Endothelial cell of umbilical vein (primary cell): ENCODE measurements around the gene GRK5. TPM values are rescaled to one million over a fixed set of nuclear protein-coding genes. Genes with fewer than 3 reads are reported as not detected.

Experiments used
- BruUV-seq: library from RNA; stranded (reverse); fragments of 400-500 nt; replicated peaks from 2 replicates; lab custom pipeline; 2021; lab: Mats Ljungman, UMichigan
- CTCF ChIA-PET: fragments of 300-600, 350-600 bp; sonication (Branson Sonifier 250); formaldehyde crosslinking; loops from one replicate; lab custom pipeline; 2021; ENCODE audit warnings: antibody characterized with exemption, inconsistent platforms; lab: Charles Lee
- POLR2A ChIA-PET: fragments of 300-600, 350-600 bp; sonication (Branson Sonifier 250); formaldehyde crosslinking; loops from one replicate; lab custom pipeline; 2021; ENCODE audit warnings: antibody characterized with exemption, inconsistent platforms; lab: Charles Lee
- DNase-seq: peaks from one replicate; pipeline ENCODE4 v3.0.0-alpha.2; 2011; ENCODE audit warnings: low read depth, low spot score
- FAIRE-seq: peaks from 2 replicates; lab custom pipeline; 2011; peaks lifted over from hg19 to GRCh38; lab: Jason Lieb, UNC
- H2AFZ ChIP-seq: 2 replicates; pipeline ENCODE4 v1.6.0; 2012; ENCODE audit warnings: low read depth, low read length, control low read depth, inconsistent platforms
- H3K27ac ChIP-seq: 2 replicates; pipeline ENCODE4 v1.5.1; 2011; ENCODE audit warnings: low read depth, mild to moderate bottlenecking, control low read depth, low read length, moderate library complexity; ENCODE audit not compliant: insufficient read depth
- H3K27me3 ChIP-seq, 2 experiments: 2 replicates each; pipeline versions ENCODE4 v1.6.0 to v1.6.1; 2011; ENCODE audit warnings: low read length in 2 of 2, mixed read lengths in 1 of 2; ENCODE audit not compliant: control insufficient read depth in 2 of 2, insufficient read depth in 2 of 2
- H3K36me3 ChIP-seq, 2 experiments: 2 replicates in 1 of 2; 3 replicates in 1 of 2; pipeline ENCODE4 v1.5.1; 2011; ENCODE audit warnings: low read length in 2 of 2, mild to moderate bottlenecking in 1 of 2, moderate library complexity in 1 of 2; ENCODE audit not compliant: control insufficient read depth in 2 of 2, insufficient read depth in 2 of 2; ENCODE audit errors: extremely low read depth in 1 of 2
- H3K4me1 ChIP-seq: 3 replicates; pipeline ENCODE4 v1.5.1; 2011; ENCODE audit warnings: mild to moderate bottlenecking, low read length; ENCODE audit not compliant: control insufficient read depth, insufficient read depth; ENCODE audit errors: extremely low read depth
- H3K4me2 ChIP-seq: 2 replicates; pipeline ENCODE4 v1.6.1; 2011; ENCODE audit warnings: low read length, control low read depth, mixed read lengths; ENCODE audit not compliant: insufficient read depth
- H3K4me3 ChIP-seq, 3 experiments: fragments of 200-600 bp in 1 of 3; sonication (generic), shearing (Covaris generic) in 1 of 3; replicated peaks in 1 of 3; 2 replicates each; pipeline ENCODE4 v1.5.1; 2011 to 2016; ENCODE audit warnings: control low read depth in 3 of 3, low read length in 3 of 3, mild to moderate bottlenecking in 2 of 3, inconsistent platforms in 1 of 3, low read depth in 1 of 3, moderate library complexity in 1 of 3; ENCODE audit not compliant: insufficient read depth in 1 of 3
- H3K79me2 ChIP-seq: 2 replicates; pipeline ENCODE4 v1.6.0; 2012; ENCODE audit warnings: low read length, inconsistent platforms; ENCODE audit not compliant: control insufficient read depth, insufficient read depth
- H3K9ac ChIP-seq: replicated peaks from 2 replicates; pipeline ENCODE3; 2011; ENCODE audit warnings: low read length, control low read depth; ENCODE audit not compliant: insufficient read depth; ENCODE audit errors: extremely low read depth
- H3K9me1 ChIP-seq: replicated peaks from 3 replicates; pipeline ENCODE4 v1.6.0; 2011; ENCODE audit warnings: mild to moderate bottlenecking, low read length; ENCODE audit not compliant: control insufficient read depth, insufficient read depth; ENCODE audit errors: extremely low read depth
- H3K9me3 ChIP-seq: replicated peaks from 2 replicates; pipeline ENCODE4 v1.5.1; 2012; ENCODE audit warnings: low read length, inconsistent platforms; ENCODE audit not compliant: control insufficient read depth, insufficient read depth
- H4K20me1 ChIP-seq: replicated peaks from 2 replicates; pipeline ENCODE3; 2011; ENCODE audit warnings: mild to moderate bottlenecking, low read length; ENCODE audit not compliant: control insufficient read depth, insufficient read depth; ENCODE audit errors: extremely low read depth
- EZH2 ChIP-seq: IDR thresholded peaks from 2 replicates; pipeline ENCODE4 v1.6.1; 2012; ENCODE audit warnings: borderline replicate concordance, low read depth, mild to moderate bottlenecking, moderate library complexity, low read length, inconsistent platforms; ENCODE audit not compliant: severe bottlenecking
- FOS ChIP-seq: IDR thresholded peaks from 2 replicates; pipeline ENCODE4 v1.6.1; 2011; ENCODE audit warnings: mild to moderate bottlenecking, low read length, moderate library complexity, borderline replicate concordance; ENCODE audit not compliant: insufficient read depth
- GATA2 ChIP-seq: IDR thresholded peaks from 2 replicates; pipeline ENCODE4 v1.7.0; 2011; ENCODE audit warnings: low read depth, mild to moderate bottlenecking, moderate library complexity, mixed read lengths, low read length; ENCODE audit not compliant: insufficient read length, insufficient read depth
- JUN ChIP-seq: IDR thresholded peaks from 2 replicates; pipeline ENCODE4 v1.6.1; 2011; ENCODE audit warnings: borderline replicate concordance, low read depth; ENCODE audit not compliant: insufficient read length, insufficient read depth
- MYC ChIP-seq: IDR thresholded peaks from one replicate; pipeline ENCODE4 v1.6.1; 2011; ENCODE audit warnings: mild to moderate bottlenecking, low read depth, low read length
- POLR2A ChIP-seq: IDR thresholded peaks from 2 replicates; pipeline ENCODE4 v1.6.1; 2012; ENCODE audit warnings: low read depth, mild to moderate bottlenecking, control low read depth, low read length
- POLR2AphosphoS5 ChIP-seq: IDR thresholded peaks from 2 replicates; pipeline ENCODE4 v1.6.1; 2012; ENCODE audit warnings: low read depth, mild to moderate bottlenecking, control low read depth, low read length, moderate library complexity; ENCODE audit not compliant: insufficient read depth
- dilution Hi-C: fragments of 300-500 bp; cut with MboI; formaldehyde crosslinking; loops from one replicate; pipeline ENCODE4 v1.15.0; 2019; ENCODE audit warnings: low sequenced_read_pairs; ENCODE audit not compliant: extremely low pct_ligation_motif_present
- intact Hi-C: fragments of 100-400 bp; cut with micrococcal nuclease; formaldehyde crosslinking; loops from one replicate; pipeline ENCODE4 v1.10.0; 2022
- polyA plus RNA-seq, 4 experiments: library from polyadenylated mRNA; depleted of rRNA in 3 of 4; stranded (reverse) in 3 of 4; unstranded in 1 of 4; fragments of >200 nt; gene quantifications; 2 replicates each; pipeline versions ENCODE4 v1.2.1 to v1.2.3, GENCODE V29; 2011 to 2012; ENCODE audit warnings: missing spikeins in 1 of 4
- total RNA-seq: library from RNA; stranded (reverse); gene quantifications from 2 replicates; pipeline ENCODE4 v1.2.3, GENCODE V29; 2021
- TF ChIP-seq, protein P1 (sequence below): IDR thresholded peaks from 2 replicates; pipeline ENCODE4 v1.6.1; 2011; ENCODE audit not compliant: insufficient read depth, insufficient read length
- TF ChIP-seq, protein P2 (sequence below), 2 donors: IDR thresholded peaks; 1 replicate in 1 of 2; 2 replicates in 1 of 2; pipeline ENCODE4 v1.5.1; 2011; ENCODE audit warnings: low read length in 2 of 2, mild to moderate bottlenecking in 2 of 2, moderate library complexity in 2 of 2, control low read depth in 1 of 2, inconsistent platforms in 1 of 2, low read depth in 1 of 2; ENCODE audit not compliant: insufficient read depth in 1 of 2; ENCODE audit errors: extremely low read depth in 1 of 2

GRK5 gene
- total and polyA plus RNA-seq, 2 donors (not counting 3 experiments of a cell fraction or from before 2014, with no cell fraction given) = 13.1 to 29.5 TPM

DNA sequence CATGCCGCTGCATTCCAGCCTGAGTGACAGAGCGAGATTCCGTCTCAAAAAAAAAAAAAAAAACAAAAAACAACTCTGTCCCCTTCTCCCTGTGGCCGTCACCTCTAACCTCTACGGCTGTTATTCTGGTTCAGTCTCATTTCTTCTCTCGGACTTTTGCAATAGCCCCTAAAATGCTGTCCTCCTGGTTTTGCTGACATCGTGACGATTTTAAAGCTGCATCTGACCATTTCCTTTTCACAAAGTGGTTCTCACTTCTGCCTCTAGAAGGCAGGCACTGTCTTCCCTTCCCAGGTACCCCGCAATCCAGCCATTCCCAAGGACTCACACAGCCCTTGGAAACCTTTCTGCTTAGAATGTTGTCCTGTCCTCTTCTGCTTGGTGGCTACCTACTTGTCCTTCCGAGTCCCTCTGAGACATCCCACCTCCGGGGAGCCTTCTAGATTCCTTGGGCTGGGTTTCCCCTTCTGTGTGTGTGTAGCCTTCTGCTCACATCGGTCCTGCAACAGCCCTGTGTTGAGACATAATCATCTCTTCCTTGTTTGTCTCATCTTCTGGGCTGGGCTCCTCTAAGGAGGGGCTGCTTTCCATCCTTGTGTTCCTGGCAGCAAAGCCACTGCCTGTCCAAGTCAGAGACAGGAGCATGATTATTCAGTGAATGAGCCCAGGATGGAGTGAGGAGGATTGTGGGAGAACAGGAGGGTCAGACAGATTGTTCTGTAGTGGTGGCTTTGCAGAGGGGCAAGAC is 83.1 kb downstream of the GRK5 start:
- H4K20me1 ChIP-seq = no peaks in the 10 kb centered on the region
- peaks cover 2% of the 10 kb centered on the region for H3K4me1 ChIP-seq
- no peak overlapping the region for H3K4me3 ChIP-seq
- ChIA-PET CTCF (interaction anchor here (1.2 to 2.8 kb wide), 6 partner anchors 20 to 155 kb away, joined by 3 to 11 read pairs (median 4); no protein-coding TSS in a partner anchor), POLR2A (interaction anchor here (0.6 kb wide), 1 partner anchor 18 kb away, joined by 4 read pairs; no protein-coding TSS in a partner anchor)
- no peak overlapping the region for H2AFZ ChIP-seq
- no peak for FAIRE-seq
- H3K27ac ChIP-seq = no peak overlapping the region
- dilution Hi-C loops = no loop called here
- no peak for DNase-seq
- no peak overlapping the region for H3K9ac ChIP-seq
- no peaks in the 10 kb centered on the region for H3K36me3 ChIP-seq
- no peaks in the 10 kb centered on the region for H3K79me2 ChIP-seq
- intact Hi-C loops = no loop called here
- TF ChIP-seq EZH2 (no peak), MYC (no peak), POLR2AphosphoS5 (no peak), FOS (no peak), JUN (no peak), GATA2 (no peak), POLR2A (no peak)
- TF ChIP-seq, protein P1, sequence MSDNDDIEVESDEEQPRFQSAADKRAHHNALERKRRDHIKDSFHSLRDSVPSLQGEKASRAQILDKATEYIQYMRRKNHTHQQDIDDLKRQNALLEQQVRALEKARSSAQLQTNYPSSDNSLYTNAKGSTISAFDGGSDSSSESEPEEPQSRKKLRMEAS = no peak
- TF ChIP-seq, protein P2, sequence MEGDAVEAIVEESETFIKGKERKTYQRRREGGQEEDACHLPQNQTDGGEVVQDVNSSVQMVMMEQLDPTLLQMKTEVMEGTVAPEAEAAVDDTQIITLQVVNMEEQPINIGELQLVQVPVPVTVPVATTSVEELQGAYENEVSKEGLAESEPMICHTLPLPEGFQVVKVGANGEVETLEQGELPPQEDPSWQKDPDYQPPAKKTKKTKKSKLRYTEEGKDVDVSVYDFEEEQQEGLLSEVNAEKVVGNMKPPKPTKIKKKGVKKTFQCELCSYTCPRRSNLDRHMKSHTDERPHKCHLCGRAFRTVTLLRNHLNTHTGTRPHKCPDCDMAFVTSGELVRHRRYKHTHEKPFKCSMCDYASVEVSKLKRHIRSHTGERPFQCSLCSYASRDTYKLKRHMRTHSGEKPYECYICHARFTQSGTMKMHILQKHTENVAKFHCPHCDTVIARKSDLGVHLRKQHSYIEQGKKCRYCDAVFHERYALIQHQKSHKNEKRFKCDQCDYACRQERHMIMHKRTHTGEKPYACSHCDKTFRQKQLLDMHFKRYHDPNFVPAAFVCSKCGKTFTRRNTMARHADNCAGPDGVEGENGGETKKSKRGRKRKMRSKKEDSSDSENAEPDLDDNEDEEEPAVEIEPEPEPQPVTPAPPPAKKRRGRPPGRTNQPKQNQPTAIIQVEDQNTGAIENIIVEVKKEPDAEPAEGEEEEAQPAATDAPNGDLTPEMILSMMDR (IDR thresholded peaks at IDR 0.05; ENCODE audit: extremely low read depth in 1 of 2, insufficient read depth in 1 of 2, low read depth in 1 of 2, low read length in 2 of 2) = no peak
- no peak overlapping the region for H3K4me2 ChIP-seq
- H3K9me3 ChIP-seq = no peaks in the 10 kb centered on the region
- H3K9me1 ChIP-seq = no peaks in the 10 kb centered on the region
- no TSS peak for BruUV-seq
- H3K27me3 ChIP-seq = no peaks in the 10 kb centered on the region
